HG03520 (cell line): ENCODE data around the gene NPRL2.

Experiments used
- ATAC-seq: cut with Tn5 transposase; IDR thresholded peaks from one replicate; pipeline ENCODE4 v1.9.1; 2021; ENCODE audit warnings: mild to moderate bottlenecking, moderate library complexity; ENCODE audit not compliant: unreplicated experiment

The NPRL2 gene

DNA sequence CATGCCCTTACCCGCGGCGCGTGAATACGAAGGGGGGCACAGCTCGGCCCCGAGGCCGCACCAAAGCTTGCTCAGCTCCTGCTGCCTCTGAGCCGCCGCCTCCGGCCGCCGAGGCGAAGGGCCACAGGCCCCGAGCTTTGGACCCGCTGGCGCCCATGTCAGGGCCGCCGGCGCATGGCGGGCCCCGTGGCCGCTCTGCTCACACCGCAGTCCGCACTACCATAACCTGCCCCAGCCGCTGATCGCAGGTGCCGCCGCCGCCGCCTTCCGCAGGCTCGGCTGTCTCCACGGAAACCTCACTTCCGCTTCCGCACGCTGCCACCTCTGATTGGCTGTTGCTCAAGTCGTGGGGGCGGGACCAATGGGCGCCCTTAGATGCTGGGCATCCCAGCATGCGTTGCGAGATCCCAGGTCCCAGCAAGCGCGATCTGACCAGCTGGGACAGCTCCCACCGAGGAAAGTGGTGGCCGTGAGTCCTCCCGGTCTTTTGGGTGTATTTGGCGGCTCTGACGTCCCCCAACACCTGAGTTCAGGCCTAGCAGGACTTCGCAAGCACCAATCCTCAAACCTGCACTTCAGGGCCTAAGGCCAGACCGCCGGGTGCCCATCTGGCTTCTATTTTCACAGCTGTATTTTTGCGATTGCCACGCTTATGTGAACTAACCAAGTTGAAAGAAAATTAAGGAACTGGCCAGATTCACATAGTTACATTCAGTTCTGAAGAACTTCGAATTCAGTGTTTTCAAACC is 22.5 kb downstream of the NPRL2 start, which contains the start of gene TUSC2:
Gene TUSC2, minus strand, starts transcription at position 281 of the 749 bp plus-strand sequence. Its CDS starts 124 bp downstream, at position 157.
- peak; percentile 72 for ATAC-seq

DNA sequence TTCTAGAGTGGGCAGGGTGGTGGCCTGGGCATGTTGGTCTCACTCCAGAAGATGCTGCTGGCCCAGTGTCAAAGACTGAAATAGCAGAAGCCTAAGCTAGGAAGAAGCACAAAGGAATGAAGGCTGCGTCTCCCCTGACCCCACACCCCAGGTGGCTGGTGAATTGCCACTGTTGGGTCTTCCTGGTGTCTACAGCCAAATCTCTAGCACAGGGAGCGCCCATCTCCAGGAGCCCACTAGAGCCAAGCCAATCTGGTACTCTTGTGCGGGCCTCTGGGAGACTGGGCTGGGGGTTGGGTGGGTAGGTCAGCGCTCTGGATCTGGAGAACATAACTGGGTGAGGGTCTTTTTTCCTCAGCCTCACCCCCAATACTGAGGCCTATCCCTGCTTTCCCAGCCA is 23.4 kb downstream of the NPRL2 start:
- ATAC-seq = no peak

DNA sequence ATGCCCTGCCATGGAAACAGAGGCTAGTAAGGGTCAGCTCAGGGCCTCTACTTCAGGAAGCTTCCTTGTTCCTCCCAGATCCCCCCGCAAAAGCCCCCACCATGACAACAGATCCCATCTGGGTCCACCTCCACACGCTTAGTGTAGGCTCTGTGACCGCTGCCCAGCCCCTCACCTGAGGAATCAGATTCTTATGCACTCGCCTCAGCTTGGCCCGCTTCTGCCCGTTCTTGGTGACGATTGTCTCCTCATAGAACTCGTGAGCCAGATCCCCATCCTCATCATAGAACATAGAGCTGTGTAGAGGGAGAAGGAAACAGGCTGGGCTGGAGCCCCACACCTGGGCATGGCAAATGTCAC is 24.4 kb downstream of the NPRL2 start:
- no peak for ATAC-seq

DNA sequence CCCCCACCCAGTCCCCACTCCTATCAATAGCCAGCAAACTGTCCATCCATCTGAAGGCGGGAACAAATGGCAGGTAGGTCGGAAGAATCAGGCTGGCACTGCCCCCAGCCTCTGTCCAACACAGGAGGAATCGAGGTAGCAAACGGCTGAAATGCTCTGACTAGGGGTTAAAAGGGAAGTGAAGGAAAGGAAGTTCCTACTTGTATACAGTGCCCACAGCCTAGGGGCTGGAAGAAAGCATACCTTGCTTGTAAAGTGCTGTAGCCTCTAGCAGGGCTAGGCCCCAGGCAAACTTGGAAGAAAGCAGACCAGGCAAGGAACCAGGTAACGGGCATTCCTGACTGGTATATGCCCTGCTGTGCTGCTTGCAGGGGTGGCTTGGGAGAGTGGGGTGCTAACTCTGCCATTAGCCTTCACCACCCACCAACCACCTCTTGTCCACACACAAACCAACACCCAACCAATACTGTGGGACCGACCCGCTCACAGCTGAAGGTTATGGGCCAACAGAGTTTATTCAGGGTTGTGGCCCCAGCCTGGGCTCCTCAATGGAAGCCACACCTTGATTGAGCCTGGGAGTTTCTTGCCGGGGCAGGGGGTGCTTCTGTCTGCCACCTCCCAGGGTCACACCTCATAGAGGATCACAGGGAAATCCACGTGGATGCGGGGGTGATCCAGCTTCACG is 24.9 kb downstream of the NPRL2 start:
- ATAC-seq = no peak

DNA sequence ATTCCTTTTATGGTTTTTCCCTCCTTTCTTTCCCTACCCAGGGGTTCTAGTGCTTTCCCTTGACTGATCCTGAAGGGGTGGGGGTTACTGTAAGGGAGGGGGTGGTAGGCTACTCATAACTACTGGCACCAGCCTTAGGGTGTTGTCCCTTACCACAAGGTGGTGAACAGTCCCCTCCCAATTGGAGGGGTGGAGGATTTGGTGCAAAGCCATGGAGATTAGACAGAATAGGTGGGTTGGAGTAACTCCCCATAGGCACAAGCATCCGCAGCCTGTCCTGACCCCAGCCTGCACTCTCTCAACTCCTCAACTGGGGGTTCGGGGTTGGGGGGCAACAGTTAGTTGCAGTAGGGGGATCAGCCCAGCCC is 25.5 kb downstream of the NPRL2 start:
- no peak for ATAC-seq

DNA sequence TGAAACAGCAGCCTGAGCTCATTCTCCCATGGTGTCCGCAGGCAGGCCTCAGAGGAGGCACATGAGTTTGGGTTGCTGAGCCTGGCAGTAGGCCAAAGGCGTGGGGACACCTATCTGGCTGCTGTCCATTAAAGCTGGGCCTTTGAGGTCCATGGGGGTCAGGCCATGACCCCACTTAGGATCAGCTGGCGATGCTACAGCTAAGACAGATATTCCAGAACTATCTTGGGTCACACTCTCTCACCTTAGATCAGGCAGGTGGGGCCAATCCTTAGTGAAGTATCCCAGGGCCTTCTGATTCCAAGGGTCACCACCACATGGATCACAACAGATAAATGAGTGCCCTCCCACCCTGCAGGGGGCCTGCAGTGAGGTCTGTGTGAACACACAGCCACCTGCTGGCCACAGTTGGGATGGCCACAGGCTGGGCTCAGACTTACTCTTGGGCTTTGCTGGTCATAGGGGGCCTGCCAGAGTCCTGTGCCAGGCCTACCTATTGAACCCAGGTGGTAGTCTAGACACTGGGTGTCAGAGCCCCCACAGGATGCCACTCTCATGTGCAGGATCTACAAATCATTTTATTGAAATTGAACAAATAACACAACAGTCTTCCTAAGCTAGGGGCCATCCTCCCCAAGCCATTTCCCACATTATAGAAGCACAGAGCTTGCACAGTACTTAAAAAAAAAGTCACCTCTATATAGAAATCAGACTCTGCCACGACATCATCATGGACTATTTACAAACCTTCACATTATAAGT is 26.0 kb downstream of the NPRL2 start:
- no peak for ATAC-seq

DNA sequence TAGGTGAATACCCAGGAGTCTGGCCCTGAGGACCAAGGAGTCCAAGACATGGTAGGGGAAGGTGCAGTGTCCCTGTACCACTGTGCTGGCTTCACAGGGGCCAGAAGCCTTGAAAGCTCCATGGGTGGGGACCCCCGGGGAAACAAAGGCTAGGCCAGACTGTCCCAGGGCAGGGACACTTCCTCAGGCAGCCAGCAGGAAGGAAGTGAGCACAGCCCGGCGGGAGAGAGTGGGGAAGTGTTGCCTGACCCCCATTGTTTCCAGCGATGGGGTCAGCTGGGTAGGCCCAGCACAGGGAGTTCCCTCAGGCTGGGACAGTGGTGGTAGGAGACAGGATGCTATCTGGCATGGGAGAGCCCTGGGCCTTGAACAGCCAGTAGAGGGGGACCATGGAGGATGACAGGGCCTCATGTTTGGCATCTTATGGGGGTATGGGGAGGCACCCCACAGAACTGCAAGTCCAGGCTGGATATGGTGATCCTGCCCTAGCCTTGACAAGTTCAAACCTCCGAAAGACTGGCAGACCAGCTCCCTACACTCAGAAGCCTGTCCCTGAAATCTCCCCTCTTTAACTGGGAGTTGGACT is 26.9 kb downstream of the NPRL2 start:
- no peak for ATAC-seq

DNA sequence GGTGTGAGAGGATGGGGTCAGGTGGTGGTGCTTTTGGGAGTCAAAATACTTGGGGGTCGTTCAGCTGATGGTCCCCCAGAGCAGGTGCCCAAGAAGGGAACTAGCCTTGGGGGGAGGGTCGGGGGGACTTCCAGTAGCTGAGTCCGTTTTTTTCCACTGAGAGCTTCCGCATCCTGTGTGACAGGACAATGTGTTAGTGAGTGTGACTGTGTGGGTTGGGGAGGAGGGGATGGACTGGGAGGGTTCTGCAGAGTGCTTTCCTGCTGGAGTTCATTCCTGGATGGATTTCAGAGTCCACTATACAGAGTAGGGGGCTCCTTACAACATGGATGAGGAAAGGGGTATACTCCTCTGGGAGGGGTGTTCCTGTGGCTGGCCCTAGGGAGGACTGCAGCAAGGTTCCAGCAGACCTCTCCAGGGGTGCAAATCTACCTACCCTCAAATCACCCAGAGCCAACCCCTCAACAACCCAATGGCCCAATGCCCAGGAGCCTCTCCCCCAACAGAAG is 27.4 kb downstream of the NPRL2 start:
- no peak for ATAC-seq

DNA sequence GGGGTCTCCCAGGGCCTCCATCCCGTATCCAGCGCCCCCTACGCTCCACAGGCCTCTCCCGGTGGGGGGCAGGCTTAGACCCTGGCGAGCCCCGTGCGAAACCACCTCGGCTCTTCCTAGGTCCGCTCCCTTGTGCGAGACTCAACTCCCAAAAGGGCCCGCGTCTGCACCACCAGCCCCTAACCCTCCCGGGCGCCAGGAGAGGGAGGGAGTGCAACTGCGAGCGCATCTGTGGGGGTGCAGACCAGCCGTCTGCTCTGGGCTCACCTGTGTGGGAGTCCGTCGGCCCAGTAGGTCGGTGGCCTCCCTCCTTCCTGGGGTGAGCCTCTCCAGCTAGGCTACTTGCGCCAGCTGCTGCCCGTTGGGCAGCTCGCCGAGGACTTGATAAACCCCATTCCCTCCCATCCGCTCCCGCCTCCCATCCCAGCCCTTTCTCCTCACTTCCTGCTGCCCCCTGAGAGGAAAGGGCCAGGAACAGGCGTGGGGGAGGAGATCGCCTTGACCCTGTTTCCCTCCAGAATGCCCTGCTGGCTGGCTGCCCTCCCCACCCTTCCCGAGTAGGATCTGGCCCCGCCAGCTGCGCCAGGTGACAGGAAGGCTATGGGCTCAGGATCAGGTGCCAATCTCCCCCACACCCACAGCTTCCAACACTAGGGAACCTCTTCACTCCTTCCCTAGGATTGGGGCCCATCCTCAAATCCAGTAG is 28.0 kb downstream of the NPRL2 start, which contains the start of gene HYAL2:
Gene HYAL2, minus strand, starts transcription at position 360 of the 706 bp plus-strand sequence. CDS start 2,256 bp downstream, outside the sequence.
- ATAC-seq = no peak

DNA sequence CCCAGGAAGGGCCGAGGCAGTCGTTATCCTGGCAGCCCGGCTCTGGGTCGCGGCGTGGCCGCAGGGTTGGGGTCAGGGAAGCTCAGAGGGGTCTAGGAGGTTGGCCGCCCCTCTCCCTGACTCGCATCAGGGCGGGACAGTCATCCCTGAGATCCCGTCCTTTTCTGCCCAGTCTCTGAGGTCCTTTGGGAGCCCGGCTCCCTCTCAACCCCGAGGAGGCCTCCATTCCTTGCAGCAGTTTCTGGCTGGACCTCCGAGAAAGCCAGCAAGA is 28.5 kb downstream of the NPRL2 start:
- no peak for ATAC-seq

DNA sequence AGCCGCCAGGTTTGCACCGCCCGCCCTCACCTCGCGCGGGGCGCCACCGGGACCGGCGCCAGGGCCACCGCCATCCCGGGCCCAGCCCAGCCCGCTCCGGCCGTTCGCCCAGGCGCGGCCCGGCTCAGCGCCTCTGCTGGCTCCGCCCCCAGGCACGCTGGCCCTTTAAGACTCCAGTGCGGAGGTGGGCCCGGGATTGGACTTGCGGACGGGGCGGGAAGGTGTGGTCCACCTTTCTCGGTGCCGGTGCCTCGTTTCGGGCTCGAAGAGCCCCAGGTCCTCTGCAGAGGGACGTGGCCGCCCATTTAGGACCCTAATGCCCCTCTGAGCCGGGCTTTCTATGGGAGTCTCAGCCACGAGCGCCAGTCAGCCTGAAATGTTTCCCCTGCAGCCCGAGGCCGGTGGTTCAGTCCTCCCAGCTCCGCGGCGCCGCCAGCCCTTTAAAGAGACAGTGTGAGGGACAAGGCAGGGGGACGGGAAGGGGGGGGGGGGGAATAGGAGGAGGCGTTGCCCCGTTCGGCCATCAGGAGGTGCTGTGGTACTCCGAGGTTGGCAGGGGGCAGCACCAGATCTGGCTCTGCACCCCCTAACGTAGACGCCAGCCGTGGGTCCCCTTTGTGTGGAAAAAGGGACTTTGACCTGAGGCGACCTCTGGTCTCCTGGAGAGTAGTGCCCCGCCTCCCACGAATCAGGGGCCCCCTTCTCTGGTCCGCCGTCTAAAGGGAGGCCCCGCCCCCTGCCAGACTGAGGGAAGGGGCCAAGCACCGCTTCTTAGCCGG is 29.1 kb downstream of the NPRL2 start:
- peak; percentile 59 for ATAC-seq

DNA sequence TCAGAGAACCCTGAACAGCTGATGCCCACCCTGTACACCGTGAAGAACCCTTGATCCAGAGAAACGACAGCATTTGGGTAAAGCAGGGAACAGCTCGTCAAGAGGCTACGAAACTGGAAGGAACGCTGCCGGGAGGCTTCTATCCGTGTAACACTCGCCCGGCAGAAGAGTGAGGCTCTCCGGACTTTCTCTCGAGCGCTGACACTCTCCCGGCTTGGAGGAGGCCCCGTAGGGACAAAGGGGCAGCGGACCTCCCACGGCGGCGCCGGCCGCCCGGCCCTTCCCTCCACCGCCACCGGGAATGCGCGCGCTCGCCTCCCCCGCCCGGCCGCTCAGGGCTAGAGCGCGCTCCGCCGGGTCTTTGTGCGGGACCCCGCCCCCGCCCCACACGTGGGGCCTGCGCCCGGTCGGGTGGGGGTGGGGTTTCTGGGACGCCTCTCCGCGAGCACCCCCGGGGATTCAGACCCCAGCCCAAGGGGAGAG is 29.7 kb downstream of the NPRL2 start:
- peak; percentile 37 for ATAC-seq

DNA sequence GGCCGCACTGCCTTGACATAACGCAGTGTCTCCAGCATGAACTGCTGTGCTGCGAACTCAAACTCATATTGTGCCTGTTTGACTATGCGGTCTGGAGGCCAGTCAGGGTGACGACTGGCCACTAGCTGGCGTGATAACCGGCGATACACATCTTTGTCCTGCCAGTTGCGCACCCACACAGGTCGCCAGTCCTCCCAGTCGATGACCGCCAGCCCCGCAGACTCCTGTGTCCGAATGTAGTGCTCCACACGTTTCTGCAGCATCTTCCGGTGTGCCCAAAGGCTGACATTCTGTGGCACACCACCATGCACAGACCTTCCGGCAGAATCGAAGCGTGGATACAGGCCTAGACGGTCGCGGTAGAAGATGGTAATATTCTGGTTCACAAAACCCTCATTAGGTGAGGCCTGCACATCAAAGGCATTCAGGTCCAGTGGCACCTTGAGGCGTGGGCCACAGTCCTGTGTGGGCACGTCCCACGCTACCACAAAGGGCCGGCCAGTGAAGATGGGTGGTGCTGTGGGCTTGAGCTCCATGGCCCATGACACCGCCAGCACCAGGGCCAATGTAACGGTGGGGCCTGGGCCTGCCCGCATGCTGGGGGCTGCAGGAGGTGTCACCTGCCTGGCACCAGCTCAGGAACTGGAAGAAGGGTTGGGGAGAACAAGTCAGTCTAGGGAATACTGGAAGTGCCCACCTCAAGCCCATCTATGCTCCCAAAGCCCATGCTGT is 30.5 kb downstream of the NPRL2 start:
- ATAC-seq = no peak

DNA sequence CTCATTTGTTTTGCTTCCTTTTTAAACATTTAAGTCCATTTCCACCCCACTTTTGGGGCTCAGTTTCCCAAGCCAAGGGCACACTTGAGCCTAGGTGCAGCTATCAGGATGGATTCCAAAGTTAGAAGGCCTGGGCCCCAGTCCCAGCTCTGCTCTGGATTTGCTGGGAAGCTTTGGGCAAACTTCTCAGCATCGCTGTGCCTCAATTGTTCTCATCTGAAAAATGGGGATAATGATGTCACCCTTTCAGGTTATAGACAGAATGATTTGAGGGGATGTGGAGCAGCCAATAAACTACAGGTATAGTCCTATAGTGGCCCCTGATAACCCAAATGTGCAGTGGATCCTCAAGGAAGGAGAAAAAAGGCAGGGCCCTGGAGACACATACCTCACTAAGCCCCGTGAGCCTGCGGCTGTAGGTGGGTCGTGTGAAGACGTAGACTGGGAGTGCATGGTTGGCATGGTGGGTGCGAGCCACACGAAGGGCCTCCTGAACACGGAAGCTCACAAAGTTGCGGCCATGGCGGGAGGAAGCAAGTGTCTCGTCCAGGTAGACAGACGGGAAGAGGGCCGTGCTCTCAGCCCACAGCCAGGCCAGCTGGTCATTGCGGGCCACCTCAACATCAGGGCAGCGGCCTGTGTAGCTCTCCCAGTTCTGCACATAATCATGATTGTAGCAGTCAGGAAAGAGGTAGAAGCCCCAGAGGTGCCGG is 31.2 kb downstream of the NPRL2 start:
- ATAC-seq = no peak

DNA sequence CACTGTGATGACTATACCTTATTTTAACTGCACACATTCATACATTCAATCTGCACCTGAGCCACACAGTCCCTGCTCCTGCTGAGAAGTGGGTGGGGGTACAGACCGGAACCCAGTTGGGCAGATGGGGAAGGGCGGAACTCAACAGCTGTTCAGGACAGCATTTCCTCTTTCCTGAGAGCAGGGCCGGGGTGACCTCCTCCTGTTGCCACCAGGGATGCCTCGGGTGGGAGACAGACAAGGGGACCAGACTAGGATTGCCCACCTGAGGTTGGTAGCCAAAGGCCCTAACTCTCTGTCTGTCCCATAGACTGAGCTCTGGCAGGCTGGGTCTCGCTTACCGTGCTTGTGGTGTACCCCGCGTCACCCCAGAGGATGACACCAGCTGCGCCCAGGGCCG is 32.0 kb downstream of the NPRL2 start:
- ATAC-seq = no peak

DNA sequence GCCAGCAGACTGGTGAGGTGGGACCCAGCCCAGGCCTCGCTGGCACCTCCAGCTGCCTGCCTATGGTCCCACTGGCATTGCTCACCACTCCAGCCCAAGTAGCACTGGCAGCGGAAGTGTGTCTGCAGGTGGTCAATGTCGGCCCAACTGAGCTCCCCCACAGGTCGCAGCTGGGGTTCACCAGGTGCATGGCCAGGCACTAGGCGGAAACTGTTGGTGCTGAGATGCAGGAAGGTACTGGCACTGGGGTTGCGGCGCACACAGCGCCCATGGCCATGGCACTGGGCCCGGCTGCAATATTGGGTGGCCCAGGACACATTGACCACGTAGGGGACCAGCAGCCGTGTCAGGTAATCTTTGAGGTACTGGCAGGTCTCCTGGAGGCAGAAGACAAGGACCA is 32.4 kb downstream of the NPRL2 start:
- ATAC-seq = no peak

DNA sequence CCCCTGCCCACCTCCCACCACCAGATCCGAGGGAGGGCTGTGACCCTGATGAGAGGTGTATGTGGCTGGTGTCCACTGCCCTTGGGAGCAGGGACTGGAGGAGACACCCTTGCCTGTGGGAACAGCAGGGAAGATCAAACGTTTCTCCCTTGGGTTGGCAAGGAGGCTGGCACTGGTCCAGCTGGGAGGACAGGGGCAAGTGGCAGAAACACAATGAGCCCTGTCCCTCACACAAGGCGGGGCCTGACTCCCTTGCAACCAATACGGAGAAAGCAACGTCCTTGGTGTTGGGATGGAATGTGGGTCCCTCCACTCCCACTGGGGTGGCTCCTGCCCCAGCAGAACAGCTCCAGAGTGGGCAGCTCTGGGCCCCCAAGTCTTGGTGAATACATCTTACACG is 33.3 kb downstream of the NPRL2 start:
- no peak for ATAC-seq

DNA sequence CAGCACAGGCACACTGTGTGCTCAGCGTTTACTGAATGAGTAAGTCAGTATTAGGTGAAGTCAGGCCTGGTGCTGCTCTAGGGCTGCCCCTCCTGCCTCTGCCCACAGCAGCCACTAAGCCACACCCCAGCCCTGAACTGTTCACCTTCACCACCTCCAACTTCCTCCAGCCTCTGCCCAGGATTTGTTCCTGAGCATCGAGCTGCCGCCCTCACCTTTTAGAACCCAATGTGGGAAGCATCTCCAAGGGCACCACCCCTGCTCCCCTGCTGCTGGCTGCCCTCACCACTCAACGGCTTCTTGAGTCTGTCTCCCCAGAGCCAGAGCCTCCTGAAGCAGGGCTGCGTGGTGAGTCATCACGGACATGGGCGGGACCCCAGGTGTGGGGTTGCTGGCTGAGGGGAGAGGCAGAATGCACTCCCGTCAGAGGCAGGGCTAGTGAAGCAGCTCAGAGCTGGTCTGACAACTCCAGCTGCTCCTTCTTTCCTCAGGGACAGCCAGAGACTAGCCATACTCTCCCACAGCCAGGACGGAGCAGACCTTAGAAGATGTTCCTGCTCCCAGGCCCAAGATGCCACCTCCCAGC is 33.8 kb downstream of the NPRL2 start:
- no peak for ATAC-seq
